ENCODE results near the gene KDM2B. TPM values are rescaled to one million over a fixed set of nuclear protein-coding genes. Genes with fewer than 3 reads are reported as not detected.
A peak's percentile ranks its signal among the peaks of the same experiment; 100 is the strongest.

Gene KDM2B
- polyA plus RNA-seq, 1 donor = 86.4 TPM

DNA sequence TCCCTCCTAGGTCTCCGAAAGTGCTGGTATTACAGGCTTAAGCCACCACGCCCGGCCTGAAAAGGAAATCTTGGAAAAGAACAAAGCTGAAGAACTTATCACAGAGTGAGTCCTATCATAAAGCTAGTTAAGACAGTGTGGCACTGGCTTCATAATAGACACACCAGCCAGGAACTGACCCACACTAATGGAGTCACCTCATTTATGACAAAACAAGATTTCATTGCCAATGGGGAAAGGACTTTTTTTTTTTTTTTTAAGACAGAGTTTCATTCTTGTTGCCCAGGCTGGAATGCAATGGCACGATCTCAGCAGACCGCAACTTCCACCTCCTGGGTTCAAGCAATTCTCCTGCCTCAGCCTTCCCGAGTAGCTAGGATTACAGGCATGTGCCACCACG, 15.7 kb downstream of the KDM2B start:
- no peak for DNase-seq

DNA sequence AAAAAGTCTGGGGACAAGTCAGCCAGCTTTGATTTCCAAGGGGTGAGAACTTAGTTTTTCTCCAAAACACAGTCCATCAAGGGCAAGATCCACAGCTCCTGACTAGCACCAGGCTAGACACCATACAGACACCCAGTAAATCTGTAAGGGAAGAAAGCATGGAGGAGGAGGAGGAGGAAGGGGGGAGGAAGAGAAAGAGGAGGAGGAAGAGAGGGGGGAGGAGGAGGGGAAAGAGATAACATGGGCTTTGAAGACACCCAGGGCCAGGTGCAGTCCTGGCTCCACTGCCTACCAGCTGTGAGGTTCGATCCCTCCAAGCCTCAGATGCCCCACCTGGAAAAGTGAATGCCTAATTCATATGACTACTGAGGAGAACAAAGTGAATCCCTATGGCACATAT, 18.3 kb downstream of the KDM2B start:
- no peak for DNase-seq

DNA sequence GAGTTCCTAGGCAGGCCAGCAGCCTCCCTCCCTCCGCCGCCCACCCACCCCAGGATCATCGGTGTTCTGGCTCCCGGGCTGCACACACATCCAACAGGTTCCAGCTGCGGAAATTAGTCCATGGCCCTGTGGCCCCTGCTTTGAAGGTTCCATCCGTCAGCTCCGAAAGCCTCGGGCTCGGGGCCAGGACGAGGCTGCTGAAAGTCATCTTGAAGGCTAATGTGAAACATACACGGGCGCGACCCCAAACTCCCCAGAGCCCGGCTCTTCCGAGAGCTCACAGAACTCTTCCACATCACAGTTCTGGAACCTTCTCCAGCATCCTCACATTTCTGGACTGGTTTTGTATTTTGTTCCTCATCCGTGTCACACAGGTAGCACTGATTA, 19.8 kb downstream of the KDM2B start:
- no peak for DNase-seq

DNA sequence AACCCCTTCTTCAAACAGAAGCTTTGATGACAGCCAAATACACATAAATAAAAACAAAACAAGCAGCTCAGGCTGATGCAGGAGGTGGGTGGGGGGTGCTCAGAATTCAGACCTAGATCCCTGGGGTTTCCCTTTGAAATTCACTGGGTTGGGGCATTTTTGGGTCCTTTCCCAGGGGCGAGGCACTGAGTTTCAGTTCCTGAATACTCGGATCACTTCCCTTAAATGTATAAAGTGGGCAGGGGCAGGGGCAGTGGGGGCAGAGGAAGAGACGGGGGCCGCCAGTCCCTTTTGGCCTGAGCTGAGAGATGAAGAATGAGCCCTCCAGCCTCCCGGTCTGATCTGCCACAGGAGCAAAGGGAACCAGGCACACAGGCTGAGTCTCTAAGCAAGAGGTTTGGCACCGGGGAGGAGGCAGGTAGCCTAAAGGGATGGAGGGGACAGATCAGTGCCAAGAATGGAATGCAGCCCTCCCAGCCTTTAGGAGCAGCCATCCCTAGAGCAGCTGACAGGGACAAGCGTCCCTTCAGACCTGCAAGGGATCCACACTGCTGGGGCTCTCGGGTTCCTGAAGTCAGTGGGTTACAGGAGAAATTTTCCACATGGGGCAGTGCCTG, 20.3 kb downstream of the KDM2B start:
- no peak for DNase-seq

DNA sequence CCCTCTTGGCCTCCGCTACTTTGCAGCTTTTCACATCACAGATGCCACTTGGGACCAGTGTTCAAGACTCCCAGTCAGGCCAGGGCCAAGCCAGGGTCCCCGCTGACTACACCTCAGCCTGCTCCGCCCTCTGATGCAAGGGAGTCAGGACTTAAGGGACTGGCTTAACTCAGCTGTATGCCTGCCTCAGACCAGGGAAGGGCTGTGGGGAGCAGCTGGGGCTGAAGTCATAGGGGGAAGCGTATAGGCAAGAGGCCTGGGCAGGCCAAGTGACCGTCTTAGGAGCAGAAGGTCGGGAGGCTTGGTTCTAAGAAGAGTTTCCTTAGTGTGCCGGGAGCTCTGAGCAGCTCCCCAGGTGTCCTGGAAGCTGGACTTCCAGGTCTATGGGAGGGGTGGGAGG, 21.9 kb downstream of the KDM2B start:
- DNase-seq = no peak

DNA sequence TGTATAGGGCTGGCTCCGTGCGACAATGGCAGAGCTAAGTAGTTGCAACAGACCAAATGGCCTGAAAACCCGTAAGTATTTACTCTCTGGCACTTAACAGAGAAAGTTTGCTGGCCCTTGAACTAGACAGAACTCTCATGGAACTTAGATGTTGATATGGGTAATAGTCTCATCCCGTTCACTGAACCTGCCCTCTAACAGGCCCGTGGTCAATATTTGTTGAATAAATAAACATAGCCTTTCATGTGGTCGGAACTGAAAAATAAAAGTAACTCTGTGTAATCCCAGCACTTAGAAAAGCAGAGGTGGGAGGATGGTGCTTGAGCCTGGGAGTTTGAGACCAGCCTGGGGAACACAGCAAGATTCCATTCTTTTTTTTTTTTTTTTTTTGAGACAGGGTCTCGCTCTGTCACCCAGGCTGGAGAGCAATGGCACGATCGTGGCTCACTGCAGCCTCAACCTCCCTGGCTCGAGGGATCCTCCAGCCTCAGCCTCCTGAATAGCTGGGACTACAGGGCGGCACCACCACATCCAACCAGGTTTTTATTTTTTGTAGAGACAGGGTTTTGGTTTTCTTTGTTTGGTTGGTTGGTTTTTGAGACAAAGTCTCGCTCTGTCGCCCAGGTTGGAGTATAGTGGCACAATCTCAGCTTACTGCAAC, 29.7 kb downstream of the KDM2B start:
- DNase-seq = no peak

DNA sequence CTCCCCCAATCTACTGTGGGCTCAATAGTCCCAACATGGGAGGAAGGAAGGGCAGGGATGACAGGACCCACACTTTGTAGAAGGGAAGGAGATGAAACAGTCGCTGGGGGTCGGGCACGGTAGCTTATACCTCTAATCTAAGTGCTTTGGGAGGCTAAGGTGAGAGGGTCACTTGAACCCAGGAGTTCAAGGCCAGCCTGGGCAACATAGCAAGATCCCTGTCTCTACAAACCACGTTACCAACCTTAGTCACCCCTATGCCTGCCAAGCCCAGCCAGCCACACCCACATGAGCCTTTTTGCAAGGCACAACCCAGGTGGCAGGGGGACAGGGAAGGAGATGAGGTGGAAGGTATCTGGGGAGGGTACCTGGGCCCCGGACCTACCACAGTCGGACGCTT, 31.7 kb downstream of the KDM2B start:
- DNase-seq = no peak

DNA sequence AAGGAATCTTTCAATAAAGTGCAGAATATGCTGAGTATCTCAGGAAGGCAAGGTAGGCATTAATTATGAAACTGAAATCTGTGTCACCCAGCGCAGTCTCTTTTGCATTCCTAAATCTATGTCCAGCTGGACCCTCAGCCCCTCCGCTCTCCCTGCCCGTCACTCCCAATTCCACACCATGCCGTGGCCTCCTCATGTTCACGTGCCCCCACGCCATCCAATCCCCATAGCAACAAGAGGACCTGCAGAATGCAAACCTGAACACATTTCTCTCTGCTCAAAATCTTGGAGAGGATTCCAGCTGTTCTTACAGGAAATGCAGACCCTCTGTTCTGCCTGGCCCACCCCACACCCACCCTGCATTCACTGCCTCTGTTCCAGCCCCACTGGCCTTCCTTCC, 35.3 kb downstream of the KDM2B start:
- DNase-seq = no peak

DNA sequence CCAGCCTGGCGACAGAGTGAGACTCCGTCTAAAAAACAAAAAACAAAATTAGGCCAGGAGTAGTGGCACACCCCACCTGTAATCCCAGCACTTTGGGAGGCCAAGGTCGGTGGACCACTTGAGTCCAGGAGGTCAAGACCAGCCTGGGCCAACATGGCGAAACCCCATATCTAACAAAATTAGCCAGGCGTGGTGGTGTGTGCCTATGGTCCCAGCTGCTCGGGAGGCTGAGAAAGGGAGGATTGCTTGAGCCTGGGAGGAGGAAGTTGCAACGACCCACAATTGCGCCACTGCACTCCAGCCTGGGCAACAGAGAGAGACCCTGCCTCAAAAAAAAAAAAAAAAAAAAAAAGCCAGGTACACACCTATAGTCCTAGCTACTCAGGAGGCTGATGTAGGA, 37.0 kb downstream of the KDM2B start:
- no peak for DNase-seq

DNA sequence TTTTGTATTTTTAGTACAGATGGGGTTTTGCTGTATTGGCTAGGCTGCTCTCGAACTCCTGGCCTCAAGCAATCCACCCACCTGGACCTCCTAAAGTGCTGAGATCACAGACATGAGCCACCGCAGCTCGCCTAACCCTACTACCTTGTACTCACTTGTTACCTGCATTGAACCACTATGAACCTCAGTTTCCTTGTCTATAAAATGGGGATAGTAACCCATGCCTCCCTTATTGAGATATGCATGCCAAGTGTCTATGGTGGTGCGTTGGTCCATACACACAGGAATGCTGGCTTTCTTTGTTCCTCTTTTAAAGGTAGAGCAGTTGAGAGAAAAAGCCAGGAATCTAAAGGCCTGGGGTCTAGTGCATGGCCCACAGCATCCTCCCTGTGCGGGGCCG, 40.9 kb downstream of the KDM2B start:
- DNase-seq = no peak

DNA sequence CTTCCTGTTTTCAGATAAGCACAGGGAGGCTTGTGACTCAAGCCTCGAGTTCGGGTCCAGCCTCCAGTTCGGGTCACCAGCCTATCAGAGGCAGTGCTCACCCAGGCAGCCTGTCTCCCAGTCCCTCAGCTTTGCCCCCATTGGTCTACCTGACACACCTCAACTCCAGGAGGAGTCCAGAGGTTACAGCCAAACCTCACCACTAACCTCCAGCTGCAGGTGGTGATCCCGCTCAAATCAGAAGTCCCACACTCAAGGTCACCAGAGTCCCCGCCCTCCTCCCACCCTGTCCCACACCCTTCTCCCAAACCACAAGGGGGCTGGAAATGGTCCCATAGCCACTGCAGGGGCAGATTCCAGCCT, 42.1 kb downstream of the KDM2B start:
- no peak for DNase-seq

DNA sequence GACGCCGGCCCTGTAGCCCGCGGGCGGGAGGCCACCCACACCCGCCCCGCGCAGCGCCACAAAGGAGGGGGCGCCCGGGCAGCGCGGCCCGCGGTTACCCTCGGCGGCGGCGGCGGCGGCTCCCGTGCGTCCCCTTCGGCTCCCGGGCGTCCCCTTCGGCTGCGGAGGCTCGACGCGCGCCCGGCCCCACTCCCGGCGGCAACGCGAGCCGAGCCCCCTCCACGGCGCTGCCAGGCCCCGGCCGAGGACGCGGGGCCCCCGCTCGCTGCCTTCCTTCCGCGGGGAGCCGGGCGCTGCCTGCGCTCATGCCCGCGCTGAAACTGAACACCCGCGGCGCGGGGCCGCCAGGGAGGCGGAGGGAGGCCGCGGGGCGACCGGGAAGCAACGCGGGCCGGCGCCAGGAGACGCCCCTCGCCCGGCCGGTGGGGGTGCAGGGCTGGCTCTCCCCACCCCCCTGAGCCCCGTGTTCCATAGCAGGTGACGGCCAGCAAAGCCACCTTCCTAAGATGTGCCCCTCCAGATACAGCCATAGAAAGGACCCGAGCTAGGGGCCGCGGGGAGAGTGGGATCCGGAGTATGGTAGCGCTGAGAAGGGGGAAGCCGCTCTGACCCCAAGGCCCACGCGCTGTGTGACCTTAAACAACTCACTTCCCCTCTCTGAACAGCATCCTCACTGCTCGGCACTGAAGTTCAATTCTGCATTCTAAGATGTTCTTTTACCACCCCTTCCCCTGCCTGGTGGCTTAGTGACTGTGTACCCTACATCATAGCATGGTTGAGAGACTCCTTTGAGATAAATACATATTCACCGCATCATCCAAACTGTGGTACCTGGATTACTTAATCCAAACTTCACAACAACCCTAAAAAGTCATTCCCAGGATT, 42.8 kb downstream of the KDM2B start:
- no peak for DNase-seq

DNA sequence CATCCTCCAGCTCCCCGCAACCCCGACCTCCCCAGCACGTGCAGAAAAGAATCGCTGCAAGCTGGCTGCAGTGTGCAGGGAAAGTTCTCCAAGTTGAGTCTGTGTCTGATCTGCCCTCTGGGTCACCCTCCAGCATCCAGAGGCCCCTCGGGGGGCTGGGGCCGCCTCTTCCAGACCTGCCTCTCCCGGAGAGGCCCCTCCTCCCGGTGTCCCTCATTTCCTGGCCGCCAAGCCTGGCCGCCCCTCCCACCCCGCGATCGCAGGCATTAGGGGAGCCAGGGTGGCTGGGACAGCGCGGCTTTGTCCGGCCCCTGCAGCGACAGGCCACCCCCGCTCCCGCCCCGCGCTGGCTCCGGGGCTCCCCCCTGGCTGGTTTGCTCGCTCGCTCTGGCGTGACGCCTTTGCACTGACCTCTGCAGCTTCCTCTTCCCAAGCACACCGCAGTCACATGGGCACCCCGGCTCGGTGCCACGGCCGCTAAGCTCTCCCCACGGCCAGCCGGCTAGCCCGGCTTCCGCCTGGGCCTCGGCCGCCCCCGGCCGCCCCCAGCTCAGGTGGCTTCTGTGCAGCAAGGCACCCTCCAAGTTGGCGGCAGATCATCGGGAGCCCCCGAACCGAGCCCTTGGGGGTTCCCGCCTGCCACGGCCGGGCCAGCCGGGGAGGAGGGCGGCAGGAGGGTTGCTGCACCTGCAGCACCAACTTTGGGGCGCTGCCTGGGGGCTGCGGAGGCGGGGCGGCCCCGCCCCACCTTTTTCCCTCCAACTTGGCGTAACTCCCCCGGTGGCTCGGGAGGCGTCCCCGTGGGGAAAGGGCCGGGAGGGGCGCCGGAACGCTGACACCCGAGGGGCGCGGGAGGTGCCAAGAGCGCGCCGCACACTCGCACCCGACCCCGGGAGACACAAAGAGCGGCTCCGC, 43.7 kb downstream of the KDM2B start:
- DNase-seq = peak; percentile 83

DNA sequence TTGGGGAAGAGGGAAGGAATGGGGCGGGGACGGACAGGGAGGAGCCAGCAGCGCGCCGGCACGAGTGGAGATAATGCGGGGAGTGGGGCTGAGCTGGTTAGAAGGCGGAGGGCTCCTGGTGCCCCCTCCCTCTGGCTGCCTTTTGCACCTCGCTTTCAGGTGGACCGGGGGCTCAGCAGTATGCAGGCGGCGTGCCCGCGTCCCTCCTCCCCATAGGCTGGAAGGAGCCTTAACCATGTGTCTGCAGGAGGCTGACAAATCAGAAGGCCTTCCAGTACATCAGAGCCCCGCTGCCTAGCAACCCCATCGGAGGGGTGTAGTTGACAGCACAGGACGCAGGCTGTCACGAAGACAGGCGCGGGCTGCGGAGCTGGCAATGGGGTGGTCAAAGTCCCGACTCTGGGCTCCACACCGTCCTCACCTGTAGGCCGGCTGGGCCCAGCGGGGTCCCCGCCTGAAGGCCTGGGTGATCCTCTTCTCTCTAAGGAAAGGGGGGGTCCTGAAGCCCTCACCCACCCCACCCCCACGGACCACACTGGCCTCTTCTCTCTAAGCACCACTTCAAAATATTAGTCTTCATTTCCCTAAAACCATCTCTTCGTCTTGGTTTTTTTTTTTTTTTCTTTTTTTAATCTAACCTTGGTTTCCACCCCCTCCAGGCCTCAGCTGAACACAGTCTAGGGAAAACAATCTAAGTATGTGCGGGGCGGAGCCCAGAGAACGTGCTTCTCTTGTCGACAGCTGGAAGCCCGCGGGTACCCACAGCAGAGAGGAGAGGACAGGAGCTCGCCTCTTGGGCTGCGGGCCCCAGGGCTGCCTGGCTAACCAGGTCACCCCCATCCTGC, 44.5 kb downstream of the KDM2B start:
- peak; percentile 86 for DNase-seq

DNA sequence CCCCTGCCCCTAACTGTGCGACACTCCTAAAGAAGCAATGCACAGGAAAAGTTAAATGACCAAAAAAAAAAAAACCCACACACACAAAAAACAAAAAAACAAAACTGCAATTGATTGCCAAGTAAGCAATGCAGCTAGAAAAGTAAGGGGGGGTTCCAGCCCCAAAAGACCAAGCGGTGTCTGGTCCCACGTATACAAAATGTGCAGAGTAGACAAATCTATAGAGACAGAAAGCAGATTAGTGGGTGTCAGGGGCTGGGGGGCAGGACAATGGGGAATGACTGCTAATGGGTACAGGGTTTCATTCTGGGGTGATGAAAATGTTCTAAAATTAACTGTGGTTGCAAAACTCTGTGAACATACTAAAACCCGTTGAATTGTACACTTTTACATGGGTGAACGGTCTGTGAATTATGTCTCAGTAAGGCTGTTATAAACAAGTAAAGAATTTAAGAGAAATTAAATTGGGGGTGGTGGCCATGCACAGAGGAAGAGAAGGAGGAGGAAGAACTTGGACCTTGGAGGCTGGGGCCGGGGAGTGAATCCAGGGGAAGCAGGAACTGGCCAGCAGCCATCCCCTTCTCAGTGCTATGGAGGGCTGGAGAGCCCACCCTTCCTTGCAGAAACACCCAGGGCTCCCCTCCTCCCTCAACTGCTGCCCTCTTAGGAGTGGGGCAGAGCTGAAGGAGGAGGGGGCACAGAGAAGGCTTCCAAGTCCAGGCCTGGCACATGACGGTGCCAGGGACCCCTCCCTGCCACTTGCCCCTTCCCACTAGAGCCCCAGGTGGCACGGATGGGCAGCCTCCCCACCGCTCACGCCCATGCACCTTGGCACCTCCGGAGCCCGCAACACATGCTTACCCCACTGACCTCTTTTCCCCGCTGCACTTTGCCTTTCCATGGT, 45.4 kb downstream of the KDM2B start:
- DNase-seq = no peak

DNA sequence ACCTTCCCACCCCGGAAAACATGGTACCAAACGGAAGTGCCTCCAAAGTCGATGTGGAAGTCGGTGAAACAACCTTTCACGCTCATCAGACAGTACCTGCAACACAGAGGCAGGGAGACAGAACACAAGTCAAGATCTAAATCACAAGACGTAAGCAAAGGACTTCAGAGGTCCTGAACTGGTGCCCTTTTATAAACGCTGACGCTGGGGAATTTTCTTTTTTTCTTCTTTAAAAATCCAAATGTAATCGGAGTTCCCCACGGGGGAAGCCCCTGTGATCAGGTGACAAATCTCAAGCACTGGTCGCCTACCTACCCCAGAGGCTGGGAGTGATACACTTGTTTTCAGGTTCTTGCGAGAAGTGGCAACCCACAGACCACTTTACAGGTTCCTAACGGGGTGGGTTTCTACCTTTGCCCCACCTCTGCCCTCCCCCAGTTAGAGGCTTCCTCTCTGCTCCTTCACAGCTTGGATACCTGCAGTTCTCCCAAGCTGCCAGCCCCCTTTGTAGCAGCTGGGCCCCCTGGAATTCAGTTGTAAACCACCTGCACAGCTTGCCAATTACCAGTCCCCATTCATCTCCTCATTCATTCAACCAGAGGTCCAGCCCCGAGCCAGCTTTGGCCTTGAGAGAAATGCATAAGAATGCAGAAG, 46.2 kb downstream of the KDM2B start:
- DNase-seq = no peak

DNA sequence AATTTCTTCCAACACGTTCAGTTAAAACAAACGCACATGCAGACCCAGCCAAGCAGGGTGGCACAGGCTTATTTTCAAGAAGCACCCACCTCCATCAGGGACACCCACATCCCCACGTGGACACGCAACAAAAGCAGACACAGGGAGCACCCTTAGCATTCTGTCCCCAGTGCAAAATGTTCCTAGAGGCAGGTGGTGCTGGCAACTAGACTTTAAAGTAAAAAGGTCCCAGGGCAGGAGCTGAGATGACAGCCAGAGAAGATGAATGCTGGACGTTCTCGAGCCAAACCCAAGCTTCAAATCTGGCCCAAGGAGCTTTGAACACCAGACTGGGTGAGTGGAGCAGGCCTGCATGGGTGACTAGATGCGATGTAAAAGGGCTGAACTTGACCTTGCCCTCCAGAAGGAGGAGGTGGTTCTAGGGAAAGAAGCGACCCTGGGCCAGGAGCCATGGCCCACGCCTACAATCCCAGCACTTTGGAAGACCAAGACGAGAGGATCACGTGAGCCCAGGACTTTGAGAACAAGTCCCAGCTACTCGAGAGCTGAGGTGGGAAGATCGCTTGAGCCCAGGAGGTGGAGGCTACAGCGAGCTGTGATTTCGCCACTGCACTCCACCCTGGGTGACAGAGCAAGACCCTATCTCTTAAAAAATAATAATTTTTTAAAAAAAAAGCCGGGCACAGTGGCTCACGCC, 47.3 kb downstream of the KDM2B start:
- DNase-seq = no peak

DNA sequence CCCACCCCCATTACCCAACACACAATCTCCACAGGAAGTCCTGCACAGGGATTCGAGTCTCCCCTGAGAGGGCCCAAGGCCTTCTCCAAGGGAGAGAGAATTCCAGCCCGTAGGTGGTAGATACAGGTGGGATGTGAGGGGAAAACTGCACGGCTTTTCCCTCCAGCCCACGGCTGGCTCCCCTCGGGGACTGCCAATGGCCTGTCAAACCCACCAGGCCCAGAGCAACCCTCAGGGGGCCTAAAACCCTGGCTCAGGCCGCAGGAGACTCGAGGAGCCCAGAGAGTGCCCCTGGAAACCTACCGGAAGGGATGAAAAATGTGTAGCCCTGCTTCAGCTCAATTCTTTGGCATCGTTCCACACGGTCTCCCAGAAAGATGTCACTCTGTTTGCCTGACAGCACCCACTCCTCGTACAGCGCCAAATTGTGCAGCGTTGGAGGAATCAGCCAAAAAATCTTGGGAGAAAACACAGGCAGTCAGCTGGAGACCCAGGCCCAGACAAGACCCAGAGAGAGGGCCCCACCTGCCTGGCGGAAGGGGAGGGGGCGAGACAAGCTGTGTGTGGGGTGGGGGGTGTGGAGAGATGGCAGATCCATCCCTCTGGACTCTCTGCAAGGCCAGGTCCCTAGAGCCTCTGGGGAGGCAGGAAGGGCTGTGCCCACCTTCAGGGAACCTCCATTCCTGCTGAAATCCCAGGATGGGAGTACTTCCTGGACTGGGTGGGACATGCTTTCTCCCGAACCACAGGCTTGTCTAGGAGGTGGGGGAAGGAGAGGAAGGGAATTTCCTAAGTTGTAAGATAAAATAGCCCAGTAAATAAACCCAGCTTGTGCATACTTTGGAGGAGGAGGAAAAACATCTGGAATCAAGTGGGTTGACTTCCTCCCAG, 48.1 kb downstream of the KDM2B start:
- peak; percentile 30 for DNase-seq
